SK-N-SH treated with all-trans-retinoic acid at 6 μM for 48 hours (cell line): ENCODE measurements around the gene ADIPOR2.

Experiments used
- ATAC-seq: fragments of 200-7000 bp; cut with Tn5 transposase; 3 replicates; pipeline ENCODE4 v1.9.1; 2020; ENCODE audit warnings: mild to moderate bottlenecking, moderate library complexity
- BACH2 ChIP-seq: fragments of 250-450 bp; sonication (Bioruptor Pico); IDR thresholded peaks from 2 replicates; pipeline ENCODE4 v1.9.0; 2021; ENCODE audit warnings: mild to moderate bottlenecking, borderline replicate concordance
- CREB5 ChIP-seq: fragments of 250-450 bp; sonication (Bioruptor Pico); IDR thresholded peaks from 2 replicates; pipeline ENCODE4 v1.5.1; 2020; ENCODE audit warnings: low read depth, mild to moderate bottlenecking, moderate library complexity
- CSDC2 ChIP-seq: fragments of 250-450 bp; sonication (Bioruptor Pico); IDR thresholded peaks from 2 replicates; pipeline ENCODE4 v1.5.0; 2020; ENCODE audit warnings: mild to moderate bottlenecking, moderate library complexity
- CSRNP3 ChIP-seq: fragments of 250-450 bp; sonication (Bioruptor Pico); IDR thresholded peaks from 2 replicates; pipeline ENCODE4 v1.5.1; 2021; ENCODE audit warnings: mild to moderate bottlenecking, moderate library complexity
- ESRRG ChIP-seq: fragments of 250-450 bp; sonication (Bioruptor Pico); IDR thresholded peaks from 2 replicates; pipeline ENCODE4 v1.6.1; 2021; ENCODE audit warnings: mild to moderate bottlenecking
- POU6F1 ChIP-seq: fragments of 250-450 bp; sonication (Bioruptor Pico); IDR thresholded peaks from 2 replicates; pipeline ENCODE4 v1.8.0; 2021; ENCODE audit warnings: low read depth, mild to moderate bottlenecking, moderate library complexity, borderline replicate concordance
- RARB ChIP-seq: fragments of 250-450 bp; sonication (Bioruptor Pico); IDR thresholded peaks from 2 replicates; pipeline ENCODE4 v1.8.0; 2021; ENCODE audit warnings: mild to moderate bottlenecking, moderate library complexity
- SNAI2 ChIP-seq: fragments of 250-450 bp; sonication (Bioruptor Pico); IDR thresholded peaks from 2 replicates; pipeline ENCODE4 v1.5.0; 2020; ENCODE audit warnings: mild to moderate bottlenecking, moderate library complexity
- TCF4 ChIP-seq: fragments of 250-450 bp; sonication (Bioruptor Pico); IDR thresholded peaks from 2 replicates; pipeline ENCODE4 v1.8.0; 2021; ENCODE audit warnings: mild to moderate bottlenecking, moderate library complexity, borderline replicate concordance
- TOX ChIP-seq: fragments of 250-450 bp; sonication (Bioruptor Pico); IDR thresholded peaks from 2 replicates; pipeline ENCODE4 v1.8.0; 2021; ENCODE audit warnings: mild to moderate bottlenecking, moderate library complexity, borderline replicate concordance
- ZC3H10 ChIP-seq: fragments of 250-450 bp; sonication (Bioruptor Pico); IDR thresholded peaks from 2 replicates; pipeline ENCODE4 v1.5.1; 2021; ENCODE audit warnings: mild to moderate bottlenecking, moderate library complexity
- ZFP30 ChIP-seq: fragments of 450-650 bp; formaldehyde crosslinking; IDR thresholded peaks from 2 replicates; pipeline ENCODE4 v1.5.0; 2022; ENCODE audit warnings: mild to moderate bottlenecking, moderate library complexity
- ZNF565 ChIP-seq: fragments of 450-650 bp; formaldehyde crosslinking; conservative IDR thresholded peaks from 2 replicates; pipeline ENCODE4 v1.5.0; 2020; ENCODE audit warnings: low read depth, mild to moderate bottlenecking, moderate library complexity
- ZNF70 ChIP-seq: fragments of 450-650 bp; formaldehyde crosslinking; IDR thresholded peaks from 2 replicates; pipeline ENCODE4 v1.5.0; 2020; ENCODE audit warnings: mild to moderate bottlenecking, moderate library complexity
- ZNF8 ChIP-seq: fragments of 450-650 bp; formaldehyde crosslinking; IDR thresholded peaks from 2 replicates; pipeline ENCODE4 v1.5.0; 2020; ENCODE audit warnings: mild to moderate bottlenecking, moderate library complexity
- TF ChIP-seq, protein P1 (sequence below): fragments of 250-450 bp; sonication (Bioruptor Pico); IDR thresholded peaks from 2 replicates; pipeline ENCODE4 v1.8.0; 2020; ENCODE audit warnings: mild to moderate bottlenecking, moderate library complexity, borderline replicate concordance

The ADIPOR2 gene

GRCh38 chr12:1833596-1834028 is 142.7 kb downstream of the ADIPOR2 start:
- no peak for ATAC-seq

DNA sequence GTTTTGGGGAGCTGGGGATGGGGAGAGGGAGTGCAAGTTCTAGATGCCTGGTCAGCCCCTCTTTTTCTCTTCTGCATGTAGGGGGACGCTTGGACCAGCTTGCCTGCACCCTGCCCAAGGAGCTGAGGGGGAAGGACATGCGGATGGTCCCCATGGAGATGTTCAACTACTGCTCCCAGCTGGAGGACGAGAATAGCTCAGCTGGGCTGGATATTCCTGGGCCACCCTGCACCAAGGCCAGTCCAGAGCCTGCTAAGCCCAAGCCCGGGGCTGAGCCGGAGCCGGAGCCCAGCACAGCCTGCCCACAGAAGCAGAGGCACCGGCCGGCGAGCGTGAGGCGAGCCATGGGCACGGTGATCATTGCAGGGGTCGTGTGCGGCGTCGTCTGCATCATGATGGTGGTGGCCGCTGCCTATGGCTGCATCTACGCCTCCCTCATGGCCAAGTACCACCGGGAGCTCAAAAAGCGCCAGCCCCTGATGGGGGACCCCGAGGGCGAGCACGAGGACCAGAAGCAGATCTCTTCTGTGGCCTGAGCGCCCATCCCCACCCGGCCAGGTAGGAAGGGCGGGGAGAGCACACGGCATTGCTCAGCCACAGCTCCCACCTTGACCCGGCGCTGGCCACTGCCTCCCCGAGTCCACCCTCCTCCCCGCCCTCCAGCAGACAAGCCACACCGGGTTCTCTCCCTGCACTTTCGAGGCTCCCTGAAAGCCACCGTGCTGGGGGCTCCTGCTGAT is 143.5 kb downstream of the ADIPOR2 start:
- no peak for ATAC-seq
- TF ChIP-seq, protein P1, sequence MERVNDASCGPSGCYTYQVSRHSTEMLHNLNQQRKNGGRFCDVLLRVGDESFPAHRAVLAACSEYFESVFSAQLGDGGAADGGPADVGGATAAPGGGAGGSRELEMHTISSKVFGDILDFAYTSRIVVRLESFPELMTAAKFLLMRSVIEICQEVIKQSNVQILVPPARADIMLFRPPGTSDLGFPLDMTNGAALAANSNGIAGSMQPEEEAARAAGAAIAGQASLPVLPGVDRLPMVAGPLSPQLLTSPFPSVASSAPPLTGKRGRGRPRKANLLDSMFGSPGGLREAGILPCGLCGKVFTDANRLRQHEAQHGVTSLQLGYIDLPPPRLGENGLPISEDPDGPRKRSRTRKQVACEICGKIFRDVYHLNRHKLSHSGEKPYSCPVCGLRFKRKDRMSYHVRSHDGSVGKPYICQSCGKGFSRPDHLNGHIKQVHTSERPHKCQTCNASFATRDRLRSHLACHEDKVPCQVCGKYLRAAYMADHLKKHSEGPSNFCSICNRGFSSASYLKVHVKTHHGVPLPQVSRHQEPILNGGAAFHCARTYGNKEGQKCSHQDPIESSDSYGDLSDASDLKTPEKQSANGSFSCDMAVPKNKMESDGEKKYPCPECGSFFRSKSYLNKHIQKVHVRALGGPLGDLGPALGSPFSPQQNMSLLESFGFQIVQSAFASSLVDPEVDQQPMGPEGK (CRISPR knock-in tag): no peak
- TF ChIP-seq ZFP30 (CRISPR knock-in tag) (no peak), TCF4 (no peak), CSRNP3 (CRISPR knock-in tag) (no peak)
- TF ChIP-seq, all 23 proteins: peak for 0

More at GRCh38 chr12:1833596-1834028, 142.7 kb downstream of the ADIPOR2 start:
- TF ChIP-seq TCF4 (no peak), TOX (CRISPR knock-in tag) (no peak), ZC3H10 (CRISPR knock-in tag) (no peak), ZNF8 (no peak), SNAI2 (no peak)

GRCh38 chr12:1835211-1836131 is 144.6 kb downstream of the ADIPOR2 start:
- TF ChIP-seq CREB5 (CRISPR knock-in tag) (no peak), TOX (CRISPR knock-in tag) (no peak), RARB (CRISPR knock-in tag) (no peak), ZNF565 (CRISPR knock-in tag) (no peak)
- TF ChIP-seq, protein P1 (CRISPR knock-in tag): no peak
- no peak for ATAC-seq

GRCh38 chr12:1836241-1836803 is 145.5 kb downstream of the ADIPOR2 start:
- no peak for ATAC-seq
- TF ChIP-seq, protein P1 (CRISPR knock-in tag): no peak
- no peak for TF ChIP-seq CSDC2 (CRISPR knock-in tag)
- no peak for TF ChIP-seq TOX (CRISPR knock-in tag)
- TF ChIP-seq ZNF565 (CRISPR knock-in tag): no peak
- TF ChIP-seq BACH2 (CRISPR knock-in tag): no peak
- no peak for TF ChIP-seq POU6F1 (CRISPR knock-in tag)
- TF ChIP-seq ZNF8: no peak
- TF ChIP-seq ZNF70: no peak
- no peak for TF ChIP-seq CREB5 (CRISPR knock-in tag)
- TF ChIP-seq ZFP30 (CRISPR knock-in tag): no peak
- no peak for TF ChIP-seq RARB (CRISPR knock-in tag)
- TF ChIP-seq TCF4: no peak
- no peak for TF ChIP-seq ESRRG (CRISPR knock-in tag)
